K562 (cell line): ENCODE data around the gene ZNF618. TPM values are rescaled to one million over a fixed set of nuclear protein-coding genes. Genes with fewer than 3 reads are reported as not detected.

Experiments used
- ATAC-seq: fragments of 200-7000 bp; cut with Tn5 transposase; 3 replicates; pipeline ENCODE4 v1.9.1; 2020; ENCODE audit warnings: moderate library complexity
- BruUV-seq: library from RNA; stranded (reverse); fragments of 400-500 nt; replicated peaks from 2 replicates; lab custom pipeline; 2021; lab: Mats Ljungman, UMichigan
- CTCF ChIA-PET: fragments of 300-600 bp; formaldehyde crosslinking; extraction: SDS; loops from one replicate; lab custom pipeline; 2021; ENCODE audit warnings: low intra/inter-chr PET ratio; lab: Yijun Ruan, JAX
- POLR2A ChIA-PET: fragments of 300-600, 350-650 bp; sonication (Branson Sonifier 250); formaldehyde crosslinking; extraction: SDS; loops from one replicate; lab custom pipeline; 2021; ENCODE audit warnings: antibody characterized with exemption, inconsistent platforms; lab: Yijun Ruan, JAX
- DNase-seq, 4 experiments: peaks; one replicate each; pipeline versions ENCODE4 v3.0.0 to v3.0.0-alpha.2; 2011 to 2018; ENCODE audit warnings: low spot score in 3 of 4, mixed read lengths in 3 of 4; ENCODE audit errors: extremely low read depth in 1 of 4
- FAIRE-seq: peaks from 2 replicates; lab custom pipeline; 2011; peaks lifted over from hg19 to GRCh38; lab: Jason Lieb, UNC
- H2AFZ ChIP-seq: 2 replicates; pipeline ENCODE4 v1.6.0; 2011; ENCODE audit warnings: low read depth, low read length, control low read depth, inconsistent platforms
- H3K27ac ChIP-seq: fragments of 200-600 bp; 3 replicates; pipeline ENCODE4 v1.8.0; 2011; ENCODE audit warnings: low read depth, mild to moderate bottlenecking, control low read depth, inconsistent platforms, low read length, moderate library complexity, mixed read lengths; ENCODE audit errors: extremely low read depth
- H3K27me3 ChIP-seq, 2 experiments: fragments of 300-600 bp in 1 of 2; 2 replicates in 1 of 2; 3 replicates in 1 of 2; pipeline versions ENCODE4 v1.6.0 to v1.8.0; 2011; ENCODE audit warnings: inconsistent platforms in 2 of 2, low read length in 2 of 2, mild to moderate bottlenecking in 1 of 2, mixed read lengths in 1 of 2, moderate library complexity in 1 of 2; ENCODE audit not compliant: control insufficient read depth in 2 of 2, insufficient read depth in 2 of 2
- H3K36me3 ChIP-seq: fragments of 300-600 bp; 3 replicates; pipeline ENCODE4 v1.8.0; 2011; ENCODE audit warnings: mild to moderate bottlenecking, low read length, inconsistent platforms; ENCODE audit not compliant: control insufficient read depth, insufficient read depth
- H3K4me1 ChIP-seq, 2 experiments: fragments of 200-600 bp in 1 of 2; replicated peaks in 1 of 2; 2 replicates in 1 of 2; 3 replicates in 1 of 2; pipeline versions ENCODE4 v1.5.1 to v1.8.0; 2011; ENCODE audit warnings: inconsistent platforms in 2 of 2, low read length in 2 of 2, mild to moderate bottlenecking in 1 of 2, mixed read lengths in 1 of 2, moderate library complexity in 1 of 2; ENCODE audit not compliant: control insufficient read depth in 2 of 2, insufficient read depth in 2 of 2
- H3K4me2 ChIP-seq: 2 replicates; pipeline ENCODE4 v1.6.1; 2011; ENCODE audit warnings: low read length, control low read depth, inconsistent platforms, mixed read lengths; ENCODE audit not compliant: insufficient read depth
- H3K4me3 ChIP-seq: fragments of 200-600 bp; sonication (generic), shearing (Covaris generic); 2 replicates; pipeline ENCODE4 v1.5.1; 2016; ENCODE audit warnings: control low read depth, inconsistent platforms
- H3K79me2 ChIP-seq: fragments of 200-600 bp; 3 replicates; pipeline ENCODE4 v1.8.0; 2011; ENCODE audit warnings: low read length, inconsistent platforms; ENCODE audit not compliant: control insufficient read depth, insufficient read depth
- H3K9ac ChIP-seq, 2 experiments: 2 replicates each; pipeline versions ENCODE4 v1.6.0 to v1.6.1; 2011; ENCODE audit warnings: low read depth in 2 of 2, low read length in 2 of 2, control low read depth in 1 of 2, inconsistent platforms in 1 of 2, mild to moderate bottlenecking in 1 of 2, mixed read lengths in 1 of 2; ENCODE audit not compliant: insufficient read depth in 1 of 2
- H3K9me1 ChIP-seq: one replicate; pipeline ENCODE4 v1.6.0; 2011; ENCODE audit warnings: inconsistent platforms, mild to moderate bottlenecking, low read length, moderate library complexity; ENCODE audit not compliant: control insufficient read depth, insufficient read depth
- H3K9me3 ChIP-seq: replicated peaks from 2 replicates; pipeline ENCODE4 v1.5.1; 2011; ENCODE audit warnings: low read depth, low read length, inconsistent platforms; ENCODE audit not compliant: control insufficient read depth, insufficient read depth
- H4K20me1 ChIP-seq: replicated peaks from 2 replicates; pipeline ENCODE4 v1.6.1; 2011; ENCODE audit warnings: low read length, inconsistent platforms, mixed read lengths; ENCODE audit not compliant: control insufficient read depth, insufficient read depth
- ELF4 ChIP-seq: fragments of 450-650 bp; formaldehyde crosslinking; IDR thresholded peaks from 2 replicates; pipeline ENCODE4 v1.4.0; 2022; ENCODE audit warnings: missing genetic modification characterization
- MTA2 ChIP-seq: fragments of 450-650 bp; IDR thresholded peaks from 2 replicates; pipeline ENCODE4 v1.6.1; 2016; ENCODE audit warnings: low read depth
- WGBS: fragments of 100-300 bp; shearing (Covaris generic); methylation state at CpG from one replicate; pipeline ENCODE4 v1.1.6; 2016; ENCODE audit warnings: low coverage, mixed read lengths; ENCODE audit not compliant: insufficient coverage; ENCODE audit errors: missing lambda C conversion rate; 5-methylcytosine and 5-hydroxymethylcytosine counted together
- in situ Hi-C: fragments of 300-500 bp; cut with MboI; formaldehyde crosslinking; loops from 4 replicates; pipeline ENCODE4 v1.15.0; 2018; ENCODE audit warnings: inconsistent platforms, mixed read lengths
- intact Hi-C: fragments of 100-400 bp; cut with micrococcal nuclease; formaldehyde crosslinking; loops from 2 replicates; pipeline ENCODE4 v1.14.2; 2022
- polyA plus RNA-seq, 8 experiments: library from polyadenylated mRNA; depleted of rRNA in 4 of 8; stranded (reverse) in 5 of 8; unstranded in 3 of 8; fragments of >200 nt; fragmentation: Nextera tagmentation in 2 of 8; fragmentation: Illumina TruSeq in 1 of 8; extraction: Ambion mirVana in 2 of 8; extraction: Trizol in 1 of 8; gene quantifications; 2 replicates each; pipeline versions ENCODE4 v1.2.1 to v1.2.3, GENCODE V29; 2011 to 2014; ENCODE audit warnings: inconsistent platforms in 1 of 8, missing spikeins in 1 of 8
- total RNA-seq, 7 experiments: library from RNA; depleted of rRNA in 6 of 7; stranded (reverse); fragments of >200 nt in 6 of 7; fragmentation: Illumina TruSeq in 2 of 7; extraction: Trizol in 2 of 7; gene quantifications; 2 replicates each; pipeline versions ENCODE4 v1.2.1 to v1.2.3, GENCODE V29; 2011 to 2021; ENCODE audit warnings: low replicate concordance in 1 of 7
- TF ChIP-seq, protein P1 (sequence below): IDR thresholded peaks from 2 replicates; pipeline ENCODE4 v1.6.1; 2011; ENCODE audit not compliant: insufficient read length; ENCODE audit errors: extremely low read depth
- TF ChIP-seq, protein P2 (sequence below): sonication (generic); formaldehyde crosslinking; IDR thresholded peaks from 2 replicates; pipeline ENCODE4 v1.8.1; 2023; ENCODE audit warnings: mild to moderate bottlenecking, missing genetic modification reagents, moderate library complexity

ZNF618 gene
- total and polyA plus RNA-seq, 9 of the 15 experiments (the other 6 are each of a cell fraction or from before 2014, with no cell fraction given) = 0.08 to 13.7 (median 3.4) TPM

DNA sequence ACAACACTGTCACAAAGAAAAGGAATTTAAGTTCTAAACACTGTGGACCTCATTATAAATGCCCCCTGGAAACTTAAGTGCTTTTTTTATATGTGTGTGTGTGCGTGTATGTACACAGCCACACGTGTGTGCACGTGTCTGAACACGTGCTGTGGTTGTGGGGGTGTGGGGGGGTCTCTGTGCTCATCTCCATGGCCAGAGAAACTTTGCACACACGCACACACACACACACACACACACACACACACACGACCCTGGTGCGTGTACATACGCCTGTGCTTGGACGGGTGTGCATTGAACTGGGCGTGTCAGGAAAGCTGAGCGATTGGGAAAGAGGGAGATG lies 174.1 kb downstream of the ZNF618 start:
- Histone ChIP-seq H4K20me1 (no peaks in the 10 kb centered on the region), H3K79me2 (no peaks in the 10 kb centered on the region), H3K27ac (no peak overlapping the region), H3K4me2 (no peak overlapping the region), H2AFZ (no peak overlapping the region), H3K9me1 (no peaks in the 10 kb centered on the region), H3K4me1 (no peaks in the 10 kb centered on the region), H3K36me3 (peaks cover 12% of the 10 kb centered on the region; the same call in 2 of the 3 replicates), H3K27me3 (peaks cover 0 to 20% of the 10 kb centered on the region in 2 experiments; a peak in 2 of 5 replicates), H3K9ac (no peak overlapping the region), H3K4me3 (no peak overlapping the region), H3K9me3 (no peaks in the 10 kb centered on the region)
- intact Hi-C loops = no loop called here
- DNase-seq (no peak), ATAC-seq (no peak), FAIRE-seq (no peak)
- 56% methylated on average over 11 of the region's 11 CpGs for WGBS
- BruUV-seq = no TSS peak
- ChIA-PET POLR2A (interaction anchor here (0.7 to 0.8 kb wide), 3 partner anchors 8 to 316 kb away, joined by 3 read pairs; no protein-coding TSS in a partner anchor), CTCF (no interaction called here)
- in situ Hi-C loops = no loop called here
- TF ChIP-seq, protein P1, sequence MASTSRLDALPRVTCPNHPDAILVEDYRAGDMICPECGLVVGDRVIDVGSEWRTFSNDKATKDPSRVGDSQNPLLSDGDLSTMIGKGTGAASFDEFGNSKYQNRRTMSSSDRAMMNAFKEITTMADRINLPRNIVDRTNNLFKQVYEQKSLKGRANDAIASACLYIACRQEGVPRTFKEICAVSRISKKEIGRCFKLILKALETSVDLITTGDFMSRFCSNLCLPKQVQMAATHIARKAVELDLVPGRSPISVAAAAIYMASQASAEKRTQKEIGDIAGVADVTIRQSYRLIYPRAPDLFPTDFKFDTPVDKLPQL = no peak
- TF ChIP-seq, protein P2, sequence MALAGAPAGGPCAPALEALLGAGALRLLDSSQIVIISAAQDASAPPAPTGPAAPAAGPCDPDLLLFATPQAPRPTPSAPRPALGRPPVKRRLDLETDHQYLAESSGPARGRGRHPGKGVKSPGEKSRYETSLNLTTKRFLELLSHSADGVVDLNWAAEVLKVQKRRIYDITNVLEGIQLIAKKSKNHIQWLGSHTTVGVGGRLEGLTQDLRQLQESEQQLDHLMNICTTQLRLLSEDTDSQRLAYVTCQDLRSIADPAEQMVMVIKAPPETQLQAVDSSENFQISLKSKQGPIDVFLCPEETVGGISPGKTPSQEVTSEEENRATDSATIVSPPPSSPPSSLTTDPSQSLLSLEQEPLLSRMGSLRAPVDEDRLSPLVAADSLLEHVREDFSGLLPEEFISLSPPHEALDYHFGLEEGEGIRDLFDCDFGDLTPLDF (CRISPR knock-in tag) = no peak
- TF ChIP-seq ELF4 (CRISPR knock-in tag) (no peak), MTA2 (no peak)
